GM21360 (cell line): ENCODE measurements around the gene STX5.
"Not testable (repeated sequence)": the region's sequence is repeated elsewhere in the genome, so short reads cannot be mapped to it uniquely, and the experiment has no call there.

Experiments
- ATAC-seq: cut with Tn5 transposase; IDR thresholded peaks from one replicate; pipeline ENCODE4 v1.9.1; 2021; ENCODE audit warnings: mild to moderate bottlenecking, moderate library complexity; ENCODE audit not compliant: unreplicated experiment

Gene STX5

GRCh38 chr11:62787005-62787759 is 44.7 kb downstream of the STX5 start, which contains the start of gene TMEM179B:
Gene TMEM179B (plus strand): TSS chr11:62787402. CDS start chr11:62787432, 30 bp downstream.
- peak; percentile 60 for ATAC-seq

- peak; percentile 58 for ATAC-seq
Measured at GRCh38 chr11:62786318-62787004, 45.4 kb downstream of the STX5 start.

- no peak for ATAC-seq
Measured at GRCh38 chr11:62782753-62783152, 49.1 kb downstream of the STX5 start.

GRCh38 chr11:62778441-62778840 is 53.4 kb downstream of the STX5 start:
- ATAC-seq = no peak

- no peak for ATAC-seq
Measured at GRCh38 chr11:62777389-62777788, 54.5 kb downstream of the STX5 start.

GRCh38 chr11:62775646-62776045 is 56.2 kb downstream of the STX5 start:
- ATAC-seq = no peak

- ATAC-seq = no peak
Measured at GRCh38 chr11:62774407-62774806, 57.4 kb downstream of the STX5 start.

GRCh38 chr11:62771144-62772021 is 60.5 kb downstream of the STX5 start, which contains the start of gene TAF6L:
Gene TAF6L (plus strand): TSS chr11:62771396. CDS start chr11:62775784, 4,388 bp downstream.
- ATAC-seq = peak; percentile 58

GRCh38 chr11:62770778-62771143 is 61.1 kb downstream of the STX5 start:
- no peak for ATAC-seq

GRCh38 chr11:62760867-62761227 is 71.0 kb downstream of the STX5 start:
- ATAC-seq = not testable (repeated sequence)

GRCh38 chr11:62757846-62758788 is 73.7 kb downstream of the STX5 start:
- ATAC-seq = no peak
